Activated CD4-positive, alpha-beta T cell treated with anti-CD3 and anti-CD28 coated beads, Interleukin-2, amount 50 U/mL, for 24 hours (primary cell): ENCODE measurements around the gene RBM19.

Source experiments
- DNase-seq, 2 donors: peaks; one replicate each; pipeline ENCODE4 v3.0.0-alpha.2; 2020; ENCODE audit warnings: low read depth in 1 of 2, low spot score in 1 of 2

Gene RBM19

GRCh38 chr12:113990250-113991223 lies 24.4 kb upstream of the RBM19 start:
- DNase-seq = no peak

GRCh38 chr12:113988976-113989375 lies 22.9 kb upstream of the RBM19 start:
- no peak for DNase-seq

- no peak for DNase-seq
Measured at GRCh38 chr12:113988064-113988451, 21.9 kb upstream of the RBM19 start.

- DNase-seq = no peak
Measured at GRCh38 chr12:113987261-113988063, 21.3 kb upstream of the RBM19 start.

GRCh38 chr12:113984464-113984863 lies 18.3 kb upstream of the RBM19 start:
- no peak for DNase-seq

- no peak for DNase-seq
Measured at GRCh38 chr12:113983777-113984448, 17.8 kb upstream of the RBM19 start.

GRCh38 chr12:113983265-113983664 lies 17.1 kb upstream of the RBM19 start:
- DNase-seq = no peak

GRCh38 chr12:113981876-113982275 lies 15.8 kb upstream of the RBM19 start:
- no peak for DNase-seq

GRCh38 chr12:113980537-113981337 lies 14.6 kb upstream of the RBM19 start:
- DNase-seq = no peak

GRCh38 chr12:113980054-113980453 lies 13.9 kb upstream of the RBM19 start:
- DNase-seq = no peak

GRCh38 chr12:113978080-113978479 lies 12.0 kb upstream of the RBM19 start:
- DNase-seq = no peak

- DNase-seq = no peak
Measured at GRCh38 chr12:113974006-113974405, 7.9 kb upstream of the RBM19 start.

GRCh38 chr12:113973109-113973904 lies 7.2 kb upstream of the RBM19 start:
- DNase-seq = no peak

- DNase-seq = no peak
Measured at GRCh38 chr12:113971392-113971791, 5.3 kb upstream of the RBM19 start.

- DNase-seq = no peak
Measured at GRCh38 chr12:113970211-113970610, 4.1 kb upstream of the RBM19 start.

GRCh38 chr12:113967368-113967767 lies 1.2 kb upstream of the RBM19 start:
- DNase-seq = no peak

GRCh38 chr12:113962733-113963132 lies 3.4 kb downstream of the RBM19 start:
- DNase-seq = no peak

GRCh38 chr12:113961921-113962710 lies 4.0 kb downstream of the RBM19 start:
- DNase-seq = peak; percentile 21 to 62

- DNase-seq = no peak
Measured at GRCh38 chr12:113960030-113960429, 6.1 kb downstream of the RBM19 start.
